HG02642 (cell line): ENCODE measurements around the gene NT5E.

Experiments used
- ATAC-seq: cut with Tn5 transposase; IDR thresholded peaks from one replicate; pipeline ENCODE4 v1.9.1; 2021; ENCODE audit warnings: mild to moderate bottlenecking; ENCODE audit not compliant: unreplicated experiment, poor library complexity

Gene NT5E

GRCh38 chr6:85421181-85421580 lies 28.7 kb upstream of the NT5E start:
- no peak for ATAC-seq

GRCh38 chr6:85421972-85422371 lies 27.9 kb upstream of the NT5E start:
- no peak for ATAC-seq

DNA sequence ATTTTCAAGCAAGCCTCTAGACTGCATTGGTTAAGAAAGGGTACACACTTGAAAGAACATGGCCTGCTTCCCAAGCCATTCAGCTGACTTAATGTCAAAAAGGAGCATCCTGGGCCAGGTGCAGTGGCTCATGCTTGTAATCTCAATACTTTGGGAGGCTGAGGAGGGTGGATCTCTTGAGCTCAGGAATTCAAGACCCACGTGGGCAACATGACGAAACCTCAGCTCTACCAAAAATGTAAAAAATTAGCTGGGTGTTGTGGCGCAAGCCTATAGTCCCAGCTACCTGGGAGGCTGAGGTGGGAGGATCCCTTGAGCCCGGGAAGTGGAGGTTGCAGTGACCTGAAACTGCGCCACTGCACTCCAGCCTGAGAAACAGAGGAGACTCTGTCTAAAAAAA lies 26.9 kb upstream of the NT5E start:
- no peak for ATAC-seq

- peak; percentile 54 for ATAC-seq
Observed at GRCh38 chr6:85424981-85425380, 24.9 kb upstream of the NT5E start.

DNA sequence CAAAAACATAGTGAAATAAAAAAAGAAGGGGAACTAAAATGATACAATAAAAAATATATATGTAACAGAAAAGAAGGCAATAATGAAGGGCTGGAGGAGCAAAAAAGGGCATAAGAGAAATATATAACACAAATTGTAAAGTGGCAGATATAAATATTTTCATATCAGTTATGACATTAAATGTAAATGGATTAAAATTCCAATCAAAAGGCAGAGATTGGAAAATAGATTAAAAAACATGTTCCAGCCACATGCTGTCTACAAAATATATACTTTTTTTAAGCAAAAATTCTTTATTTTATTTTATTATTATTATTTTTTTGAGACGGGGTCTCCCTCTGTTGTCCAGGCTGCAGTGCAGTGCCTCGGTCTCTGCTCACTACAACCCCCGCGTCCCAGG lies 23.9 kb upstream of the NT5E start:
- ATAC-seq: no peak

DNA sequence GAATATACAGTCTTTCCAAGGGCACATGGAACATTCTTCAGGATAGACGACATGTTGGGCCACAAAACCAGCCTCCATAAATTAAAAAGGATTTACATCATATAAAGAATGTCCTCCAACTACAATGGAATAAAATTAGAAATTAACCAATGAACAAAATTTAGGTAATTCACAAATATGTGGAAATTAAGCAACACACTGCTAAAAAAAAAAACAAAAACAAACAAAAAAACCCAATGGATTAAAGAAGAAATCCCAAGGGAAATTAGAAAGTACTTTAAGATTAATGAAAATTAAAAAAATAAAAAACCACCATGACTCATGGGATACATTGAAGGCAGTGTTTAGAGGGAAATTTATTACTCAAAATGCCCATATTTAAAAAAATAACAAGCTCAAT lies 21.4 kb upstream of the NT5E start:
- no peak for ATAC-seq

GRCh38 chr6:85429346-85429745 lies 20.5 kb upstream of the NT5E start:
- ATAC-seq: no peak

DNA sequence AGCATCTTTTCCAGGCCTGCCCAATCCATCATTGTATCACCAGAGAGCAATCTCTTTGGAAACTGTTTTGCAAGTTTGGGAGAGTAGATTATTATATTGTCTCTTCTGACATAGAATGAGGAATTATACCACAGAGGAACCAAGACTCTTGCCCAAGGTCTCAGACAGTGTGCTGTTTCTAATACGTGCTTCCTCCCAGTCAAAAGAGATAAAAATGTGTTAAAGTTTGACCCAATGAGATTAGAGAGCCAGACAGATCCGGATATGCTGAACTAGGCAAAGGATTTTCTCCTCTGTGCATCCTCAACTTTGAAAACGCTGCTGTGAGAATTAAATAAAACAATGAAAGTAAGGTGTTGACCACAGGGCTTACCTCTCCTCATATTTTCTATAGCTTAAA lies 18.6 kb upstream of the NT5E start:
- ATAC-seq: no peak

- no peak for ATAC-seq
Observed at GRCh38 chr6:85432554-85432953, 17.3 kb upstream of the NT5E start.

- ATAC-seq: no peak
Observed at GRCh38 chr6:85435851-85436250, 14.0 kb upstream of the NT5E start.

DNA sequence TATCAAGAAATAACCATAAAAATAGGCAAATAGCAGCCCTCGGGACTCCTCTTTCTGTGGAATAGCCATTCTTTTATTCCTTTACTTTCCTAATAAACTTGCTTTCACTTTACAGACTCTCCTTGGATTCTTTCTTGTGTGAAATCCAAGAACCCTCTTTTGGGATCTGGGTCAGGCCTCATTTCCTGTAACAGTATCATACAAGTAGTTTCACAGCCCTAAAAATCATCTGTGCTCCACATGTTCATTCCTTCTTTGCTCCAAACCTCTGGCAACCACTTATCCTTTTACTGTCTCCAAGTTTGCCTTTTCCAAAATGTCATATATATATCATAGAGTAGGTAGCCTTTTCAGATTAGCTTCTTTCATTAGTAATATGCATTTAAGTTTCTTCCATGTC lies 13.5 kb upstream of the NT5E start:
- no peak for ATAC-seq

DNA sequence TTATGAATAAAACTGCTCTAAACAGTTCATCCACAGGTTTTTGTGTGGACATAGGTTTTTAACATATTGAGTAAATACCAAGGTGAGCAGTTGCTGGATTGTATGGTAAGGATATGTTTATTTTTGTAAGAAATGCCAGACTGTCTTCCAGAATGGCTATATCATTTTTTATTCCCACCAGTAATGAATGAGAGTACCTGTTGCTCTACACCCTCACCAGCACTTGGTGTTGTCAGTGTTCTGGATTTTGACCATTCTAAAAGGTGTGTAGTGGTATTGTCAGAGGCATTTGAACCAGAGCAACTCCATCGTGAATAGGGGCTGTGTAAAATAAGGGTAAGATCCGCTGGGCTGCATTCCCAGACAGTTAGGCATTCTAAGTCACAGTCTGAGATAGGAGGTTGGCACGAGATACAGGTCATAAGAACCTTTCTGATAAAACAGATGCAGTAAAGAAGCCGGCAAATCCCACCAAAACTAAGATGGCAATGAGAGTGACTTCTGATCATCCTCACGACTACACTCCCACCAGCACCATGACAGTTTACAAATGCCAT lies 12.9 kb upstream of the NT5E start:
- no peak for ATAC-seq

DNA sequence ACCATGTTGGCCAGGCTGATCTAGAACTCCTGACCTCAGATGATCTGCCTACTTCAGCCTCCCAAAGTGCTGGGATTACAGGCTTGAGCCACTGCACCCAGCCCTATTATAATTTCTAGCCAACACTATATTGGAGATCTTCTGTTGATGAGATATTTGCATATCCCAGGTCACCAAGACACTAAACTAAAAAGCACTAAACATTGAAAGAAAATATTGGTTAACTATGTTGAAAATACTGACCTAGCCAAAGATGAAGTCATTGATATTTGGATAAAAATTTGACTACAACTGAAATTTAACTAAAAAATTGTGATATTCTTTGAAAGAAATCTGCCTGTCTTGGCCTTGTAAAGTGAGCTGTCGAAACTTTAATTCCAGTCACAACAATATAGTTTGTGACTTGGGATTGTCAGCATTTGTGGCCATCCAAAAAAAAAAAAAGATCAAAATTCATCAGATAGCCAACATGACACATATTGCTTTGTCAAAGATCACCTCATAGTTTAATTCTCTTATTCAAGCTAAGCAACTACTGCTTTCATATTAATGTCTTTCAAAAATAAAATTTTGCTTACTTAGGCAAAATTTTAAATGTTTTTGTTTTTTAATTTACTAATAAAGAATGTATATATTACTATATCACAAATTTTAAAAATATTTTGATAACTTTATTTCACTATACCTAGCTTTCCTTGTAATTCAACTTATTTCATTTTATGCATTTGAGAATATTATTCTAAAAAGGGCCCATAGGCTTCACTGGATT lies 6.3 kb upstream of the NT5E start:
- no peak for ATAC-seq

DNA sequence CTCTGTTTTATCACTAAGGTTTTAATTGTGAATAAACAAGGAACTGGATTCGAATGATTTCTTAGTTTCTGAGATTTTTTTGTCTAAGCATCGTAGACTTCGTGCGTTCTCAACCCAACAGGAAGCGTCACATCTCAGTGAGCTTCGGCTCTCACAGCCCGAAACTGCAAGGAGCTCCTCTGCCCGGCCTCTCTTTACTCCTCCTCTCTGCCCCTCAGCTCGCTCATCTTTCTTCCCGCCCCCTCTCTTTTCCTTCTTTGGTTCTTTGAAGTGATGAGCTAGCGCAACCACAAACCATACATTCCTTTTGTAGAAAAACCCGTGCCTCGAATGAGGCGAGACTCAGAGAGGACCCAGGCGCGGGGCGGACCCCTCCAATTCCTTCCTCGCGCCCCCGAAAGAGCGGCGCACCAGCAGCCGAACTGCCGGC lies 480 bp upstream of the NT5E start:
- ATAC-seq: peak; percentile 69

- ATAC-seq: no peak
Observed at GRCh38 chr6:85451565-85452306, 1.9 kb downstream of the NT5E start.

GRCh38 chr6:85452441-85452881 lies 2.6 kb downstream of the NT5E start:
- no peak for ATAC-seq

DNA sequence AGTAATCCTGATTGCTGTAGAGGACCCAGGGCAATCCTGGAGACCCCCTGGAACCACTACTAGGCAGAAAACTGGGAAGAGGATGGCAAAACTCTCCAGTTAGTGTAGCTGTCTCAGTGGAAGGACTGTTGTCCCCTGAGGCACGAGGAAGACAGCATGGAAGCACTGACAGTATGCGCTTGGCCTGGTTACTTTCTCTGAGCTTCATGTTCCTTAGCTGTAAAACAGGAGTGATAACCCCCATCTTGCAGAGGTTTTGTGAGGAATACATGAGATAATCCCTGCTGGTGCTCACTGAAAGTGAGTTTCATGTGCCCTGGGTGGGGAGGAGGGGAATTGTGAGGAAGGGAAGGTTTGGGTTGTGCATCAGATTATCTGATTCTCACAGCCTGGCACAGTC lies 3.2 kb downstream of the NT5E start:
- ATAC-seq: no peak

DNA sequence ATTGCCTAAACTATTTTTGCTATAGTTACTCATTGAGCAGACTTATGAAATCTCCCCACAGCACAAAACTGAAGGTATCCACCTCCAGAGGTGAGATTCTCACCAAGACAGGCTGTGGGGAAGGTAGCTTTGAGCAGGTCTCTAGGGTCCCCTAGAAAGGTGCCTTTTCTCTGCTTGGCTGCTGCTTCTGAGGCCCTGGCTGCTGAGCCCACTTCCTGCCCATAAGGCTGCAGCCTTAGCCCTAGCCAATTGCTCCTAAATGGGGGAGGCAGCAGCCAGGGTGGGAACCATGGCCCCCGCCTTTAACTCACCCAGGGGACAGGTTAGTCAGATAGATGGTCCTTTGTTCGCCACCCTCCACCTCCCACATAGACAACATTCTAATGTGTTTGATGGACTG lies 3.6 kb downstream of the NT5E start:
- no peak for ATAC-seq

DNA sequence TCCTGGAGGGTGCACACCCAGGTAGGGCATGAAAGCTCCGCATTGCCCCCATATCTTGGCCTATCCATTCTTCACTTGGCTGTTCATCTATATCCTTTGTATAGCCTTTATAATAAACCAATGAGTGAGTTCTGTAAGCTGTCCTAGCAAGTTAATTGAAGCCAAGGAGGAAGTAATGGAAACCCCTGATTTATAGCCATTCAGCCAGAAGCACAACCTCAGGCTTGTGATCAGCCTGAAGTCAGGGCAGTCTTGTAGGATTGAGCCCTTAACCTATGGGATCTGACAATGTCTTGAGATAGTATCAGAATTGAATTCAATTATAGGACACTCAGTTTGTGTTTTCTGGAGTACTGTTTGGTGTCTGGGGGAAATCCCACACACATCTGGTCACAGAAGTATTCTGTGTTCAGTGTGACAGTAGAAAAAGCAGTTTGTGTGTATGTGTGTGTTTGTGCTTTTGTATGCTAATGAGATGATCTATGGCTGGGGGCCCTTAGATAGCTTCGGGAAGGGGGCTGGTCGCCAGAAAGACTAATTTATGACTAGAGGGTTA lies 5.7 kb downstream of the NT5E start:
- no peak for ATAC-seq

GRCh38 chr6:85456782-85457181 lies 6.9 kb downstream of the NT5E start:
- ATAC-seq: no peak

DNA sequence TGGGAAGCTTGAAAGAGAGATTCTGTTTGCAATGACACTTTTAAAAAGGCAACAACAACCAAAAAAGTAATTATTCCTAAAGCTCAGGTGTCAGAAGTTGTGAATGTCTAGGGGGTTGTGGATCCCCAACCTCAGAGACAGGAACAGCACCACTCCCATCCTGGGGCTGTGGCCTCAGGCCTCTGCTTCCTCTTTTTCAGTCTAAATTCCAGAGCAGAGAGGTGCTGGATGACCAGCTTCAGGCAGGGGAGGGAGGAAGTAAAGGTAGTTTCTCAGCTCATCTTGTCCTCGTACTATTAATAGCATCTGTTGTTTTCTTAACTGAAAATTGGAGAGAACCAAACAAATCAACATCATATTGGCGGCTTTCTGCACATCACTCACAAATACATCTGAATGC lies 8.3 kb downstream of the NT5E start:
- ATAC-seq: no peak
